ENCODE data around the gene EGFR.

EGFR gene

DNA sequence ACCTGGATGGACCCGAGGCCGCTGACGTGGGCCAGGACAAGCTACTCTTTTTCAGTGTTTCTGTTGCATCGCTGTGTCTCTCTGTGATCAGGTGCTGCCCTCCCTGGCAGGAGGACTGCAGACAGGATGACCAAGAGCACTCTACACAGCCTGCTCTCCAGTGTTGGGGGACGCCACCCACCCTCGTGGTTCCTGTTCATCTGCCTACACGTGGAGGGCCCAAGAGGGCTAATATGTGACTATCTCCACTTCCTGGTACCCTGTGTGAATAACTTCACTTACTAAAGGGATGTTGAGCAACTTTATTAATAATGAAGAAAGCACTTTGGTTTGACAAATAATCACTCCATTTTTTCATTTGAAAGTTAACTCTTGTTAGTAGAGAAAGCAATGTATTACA is 101.3 kb downstream of the EGFR start:
- no peak for FAIRE-seq
- no peak for DNase-seq (ENCODE audit: insufficient read length, low spot score)

DNA sequence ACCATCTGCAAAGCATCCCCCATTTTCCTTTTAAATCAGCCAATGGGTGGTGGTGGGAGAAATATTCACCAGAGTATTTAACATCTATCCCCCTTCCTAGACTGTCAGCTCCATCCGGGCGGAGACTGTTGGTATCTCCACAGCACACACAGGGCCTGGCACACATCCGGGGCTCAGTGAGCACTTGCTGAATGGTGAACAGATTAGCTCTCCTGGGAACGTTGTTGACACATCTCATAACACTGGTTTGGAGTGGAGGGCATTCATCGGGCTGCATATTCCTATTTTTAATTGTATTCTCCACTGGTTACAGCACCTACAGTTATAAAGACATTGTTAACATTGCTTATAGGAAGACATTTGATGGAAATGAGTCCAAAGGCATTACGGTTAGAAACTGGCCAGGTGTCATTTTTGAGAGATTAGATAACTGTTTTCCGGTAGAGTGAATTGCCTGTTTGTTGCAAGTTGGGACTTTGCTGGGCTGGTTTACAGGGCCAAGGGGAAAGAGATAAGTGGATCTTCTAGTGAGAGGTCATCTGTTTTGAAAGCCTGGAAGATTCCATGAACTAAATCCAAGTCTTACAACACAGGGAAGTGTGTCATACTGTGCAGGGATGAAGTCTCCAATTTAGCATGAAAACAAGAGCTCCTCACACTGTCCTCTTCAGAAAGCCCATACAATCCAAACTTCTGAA is 101.8 kb downstream of the EGFR start:
- no peak for FAIRE-seq
- no peak for DNase-seq (ENCODE audit: insufficient read length, low spot score)

DNA sequence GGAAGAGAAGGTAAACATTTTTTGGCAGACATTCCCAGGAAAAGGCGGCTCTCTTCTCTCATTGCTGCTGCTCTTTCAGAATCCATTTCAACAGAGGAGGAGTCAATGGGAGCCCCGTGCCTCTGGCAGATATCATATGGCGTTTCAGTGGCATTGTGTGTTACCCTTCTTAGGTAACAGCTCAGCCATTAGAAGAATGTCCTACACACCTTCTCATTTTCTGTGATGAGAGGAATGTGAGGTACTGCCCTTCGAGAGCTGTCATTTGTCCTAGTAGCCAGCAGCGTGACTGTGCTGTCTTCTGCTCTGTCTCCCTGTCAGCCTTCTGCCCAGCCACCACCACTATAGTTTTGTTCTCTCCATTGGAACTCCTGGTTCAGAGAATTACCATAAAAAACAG is 102.4 kb downstream of the EGFR start:
- DNase-seq (ENCODE audit: insufficient read length, low spot score) (no peak), FAIRE-seq (no peak)

DNA sequence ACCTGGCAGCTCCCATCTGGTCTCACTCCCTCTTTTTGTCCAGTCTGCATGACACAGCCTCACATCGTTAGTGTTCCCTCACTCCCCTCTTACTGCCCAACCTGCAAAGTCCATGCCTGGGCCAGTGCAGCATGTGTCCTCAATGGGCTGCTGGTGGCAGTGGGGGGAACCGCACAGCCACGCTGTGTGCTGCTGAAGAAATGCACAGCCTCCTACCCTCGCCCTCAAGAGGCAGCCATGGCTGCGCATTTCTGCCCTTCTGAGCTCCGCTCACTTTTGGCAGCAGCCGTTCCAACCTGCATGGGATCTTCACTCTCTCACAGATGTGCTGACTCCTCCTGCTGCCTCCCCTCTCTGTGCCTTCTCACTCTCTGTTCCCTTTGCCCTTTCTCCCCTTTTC is 103.4 kb downstream of the EGFR start:
- FAIRE-seq, result no peak
- DNase-seq (ENCODE audit: insufficient read length, low spot score), result no peak

DNA sequence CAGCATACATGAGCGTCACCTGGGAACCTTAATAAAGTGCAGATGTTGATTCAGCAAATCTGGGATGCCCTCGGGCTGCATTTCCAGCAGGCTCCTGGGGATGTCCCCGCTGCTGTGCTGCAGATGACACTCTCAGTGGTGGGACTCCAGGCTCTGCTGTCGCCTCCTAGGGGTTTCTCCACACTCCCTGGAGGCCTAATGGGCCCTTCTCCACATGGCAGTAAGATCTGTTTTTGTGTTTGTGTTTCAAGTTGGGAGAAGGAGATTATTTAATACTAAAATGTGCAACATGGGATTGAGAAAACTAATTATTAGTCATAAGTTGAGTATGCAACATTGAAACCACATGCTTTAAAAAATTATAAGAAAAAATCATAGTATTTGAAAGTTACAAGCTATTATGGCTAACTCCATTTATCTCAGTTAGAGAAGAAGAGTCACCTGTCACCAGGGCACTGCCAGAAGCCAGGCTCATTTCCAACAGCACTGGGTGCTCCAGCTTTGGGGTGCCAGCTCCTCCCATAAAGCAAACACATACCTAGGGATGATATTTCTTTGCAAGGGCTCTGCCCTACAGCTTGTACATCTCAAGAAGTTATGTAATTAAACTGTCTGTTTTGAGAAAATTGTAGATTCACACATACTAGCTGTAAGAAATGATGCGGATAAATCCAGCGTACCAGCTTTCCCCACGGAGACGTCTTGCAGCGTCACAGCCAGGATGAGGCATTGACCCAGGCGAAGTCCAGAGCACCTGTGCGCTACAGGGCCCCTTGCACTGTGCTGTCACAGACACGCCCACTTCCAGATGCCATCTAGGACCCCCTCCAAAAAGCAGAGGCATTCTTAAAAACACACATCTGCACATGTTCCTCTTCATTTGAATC is 106.4 kb downstream of the EGFR start:
- DNase-seq (ENCODE audit: insufficient read length, low spot score) (no peak), FAIRE-seq (no peak)

DNA sequence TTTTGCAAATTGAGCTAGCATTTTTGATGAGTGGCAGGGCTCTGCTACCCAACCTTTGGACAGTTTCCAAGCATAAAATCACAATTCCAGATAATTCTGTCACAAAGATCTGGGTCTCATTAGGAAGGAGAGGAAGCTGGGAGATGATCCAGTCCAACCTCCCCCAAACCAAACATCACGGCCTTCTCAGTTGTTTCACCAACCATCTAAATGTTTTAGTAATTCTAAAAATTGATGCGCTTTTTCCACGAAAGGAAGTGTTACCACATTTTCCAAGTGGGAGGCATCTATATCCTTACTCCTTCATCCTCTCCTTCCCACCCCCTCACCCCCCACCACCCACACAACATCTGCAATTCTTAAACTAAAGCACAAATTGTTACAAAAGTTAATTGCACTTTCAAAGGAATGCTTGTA is 108.3 kb downstream of the EGFR start:
- DNase-seq (ENCODE audit: insufficient read length, low spot score) (no peak), FAIRE-seq (no peak)

DNA sequence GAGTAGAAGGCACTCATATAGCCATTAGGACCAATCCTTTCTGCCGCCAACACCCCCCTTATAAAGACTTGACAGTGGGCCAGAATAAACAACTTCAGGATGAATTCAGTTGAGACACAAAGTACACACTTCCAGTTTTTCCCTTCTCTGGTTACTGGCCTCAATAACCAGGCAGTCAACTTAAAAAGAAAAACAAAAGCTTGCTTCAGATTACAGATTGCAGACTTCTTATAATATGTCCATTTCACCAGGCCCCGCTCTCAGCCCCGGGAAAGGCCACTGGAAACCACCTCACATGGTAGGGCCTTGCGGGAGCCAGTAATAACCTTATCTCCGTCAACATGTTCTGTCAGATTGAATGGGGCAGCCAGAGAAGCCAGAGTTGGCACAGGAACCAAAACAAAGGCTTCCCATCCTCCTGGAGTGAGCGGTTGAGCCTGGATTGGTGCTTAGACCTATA is 108.8 kb downstream of the EGFR start:
- DNase-seq (ENCODE audit: insufficient read length, low spot score) (no peak), FAIRE-seq (no peak)

DNA sequence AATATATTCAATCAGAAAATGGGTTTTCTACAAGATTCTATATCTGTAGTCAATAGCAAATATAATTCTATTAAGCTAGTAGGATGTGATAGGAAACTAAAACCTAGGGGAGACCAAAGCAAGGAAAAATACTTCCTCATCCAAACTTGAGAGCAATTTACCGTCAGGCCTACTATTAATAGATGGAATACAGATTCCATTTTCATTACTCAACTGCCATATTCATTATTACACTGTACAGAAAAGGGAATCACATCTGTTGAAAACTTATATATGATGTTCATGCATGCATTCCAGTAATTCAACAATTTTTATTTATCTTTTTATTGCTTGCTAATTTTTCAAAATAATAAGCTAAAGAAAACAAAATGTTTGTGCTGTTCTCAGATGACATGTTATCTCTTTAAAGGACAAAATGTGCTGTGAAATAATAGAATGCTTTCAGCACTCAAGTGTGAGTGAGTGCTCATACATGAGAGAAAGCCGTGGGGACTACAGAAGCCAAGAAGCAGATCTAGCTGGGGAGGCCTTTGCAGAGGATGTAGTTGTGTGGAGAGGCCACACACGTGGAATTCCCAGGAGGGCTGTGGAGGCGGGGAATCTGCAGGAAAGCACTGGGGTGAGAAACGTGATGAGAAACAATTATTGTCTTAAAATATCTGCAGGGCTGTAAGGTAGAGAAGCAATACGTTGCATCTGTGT is 110.0 kb downstream of the EGFR start:
- FAIRE-seq (no peak), DNase-seq (ENCODE audit: insufficient read length, low spot score) (no peak)

DNA sequence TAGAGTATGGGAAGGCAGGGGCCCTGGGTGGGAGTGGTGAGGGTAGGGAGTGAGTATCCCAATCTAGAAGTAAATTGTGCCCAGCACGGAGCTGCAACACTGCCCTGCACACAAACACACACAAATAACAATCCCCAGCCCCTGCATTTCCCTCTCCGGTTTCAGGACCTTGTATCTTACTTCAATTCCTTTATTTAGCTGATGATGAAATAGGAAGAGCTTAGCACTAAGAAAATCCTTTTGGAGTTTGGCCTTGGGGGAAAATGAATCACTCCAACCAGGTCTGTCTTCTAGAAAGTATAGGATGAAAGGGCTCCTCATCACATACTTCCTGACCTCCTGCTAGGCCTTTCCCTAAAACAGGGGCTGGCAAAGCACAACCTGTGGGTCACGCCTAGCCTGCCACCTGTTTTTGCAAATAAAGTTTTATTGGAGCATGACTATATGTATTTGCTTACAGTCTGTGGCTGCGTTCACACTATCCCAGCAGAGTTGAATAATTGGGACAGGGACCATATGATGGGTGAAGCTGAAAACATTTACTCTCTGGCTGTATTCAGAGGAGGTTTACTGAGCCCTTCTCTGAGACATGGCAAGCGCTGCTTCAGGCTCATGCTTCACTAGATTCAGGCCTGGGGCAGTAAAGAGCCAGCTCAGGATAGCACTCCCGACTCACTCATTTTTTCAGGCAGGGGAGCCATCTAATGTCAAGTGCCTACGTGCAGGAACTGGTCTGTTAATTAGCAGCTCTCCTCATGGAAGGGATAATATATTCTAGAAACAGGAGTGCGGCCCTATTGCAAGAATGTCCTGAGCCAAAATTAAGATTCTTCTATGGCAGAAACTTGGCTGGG is 111.0 kb downstream of the EGFR start:
- DNase-seq (ENCODE audit: insufficient read length, low spot score) (no peak), FAIRE-seq (no peak)

DNA sequence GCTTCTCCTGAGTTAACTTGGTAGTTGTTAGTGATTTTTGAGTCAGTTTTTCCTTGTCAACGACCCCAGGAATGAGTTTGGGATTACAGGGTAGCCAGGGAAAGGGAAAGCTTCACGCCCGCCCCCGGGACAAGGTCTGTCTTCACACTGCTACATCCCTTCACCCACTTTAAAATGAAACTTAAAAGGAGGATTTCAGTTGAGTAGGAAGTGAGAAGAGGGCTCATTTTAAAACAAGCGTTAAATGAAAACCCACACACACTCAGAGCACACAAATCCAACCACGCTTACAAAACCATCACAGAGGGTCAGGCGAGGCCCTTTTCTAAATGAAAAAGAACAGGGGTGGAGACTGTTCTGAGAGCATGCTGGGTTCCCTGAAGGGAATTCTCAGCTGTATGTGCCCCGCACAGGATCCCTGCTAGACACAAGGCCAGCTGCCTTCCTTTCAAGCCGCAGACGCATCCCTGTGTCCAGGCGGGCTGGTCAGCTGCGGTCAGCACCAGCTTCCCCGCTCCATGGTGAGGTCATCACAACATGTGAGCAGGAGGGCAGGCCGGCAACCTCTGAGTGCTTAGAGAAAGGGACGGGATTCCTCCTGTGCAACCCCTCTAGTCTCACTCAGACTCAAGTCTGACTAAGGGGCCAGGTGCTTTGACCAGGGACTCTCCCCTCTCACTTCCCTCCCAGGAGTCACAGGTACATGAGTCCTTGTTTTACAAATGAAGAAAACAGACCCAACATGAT is 111.8 kb downstream of the EGFR start:
- no peak for DNase-seq (ENCODE audit: insufficient read length, low spot score)
- FAIRE-seq, result no peak

DNA sequence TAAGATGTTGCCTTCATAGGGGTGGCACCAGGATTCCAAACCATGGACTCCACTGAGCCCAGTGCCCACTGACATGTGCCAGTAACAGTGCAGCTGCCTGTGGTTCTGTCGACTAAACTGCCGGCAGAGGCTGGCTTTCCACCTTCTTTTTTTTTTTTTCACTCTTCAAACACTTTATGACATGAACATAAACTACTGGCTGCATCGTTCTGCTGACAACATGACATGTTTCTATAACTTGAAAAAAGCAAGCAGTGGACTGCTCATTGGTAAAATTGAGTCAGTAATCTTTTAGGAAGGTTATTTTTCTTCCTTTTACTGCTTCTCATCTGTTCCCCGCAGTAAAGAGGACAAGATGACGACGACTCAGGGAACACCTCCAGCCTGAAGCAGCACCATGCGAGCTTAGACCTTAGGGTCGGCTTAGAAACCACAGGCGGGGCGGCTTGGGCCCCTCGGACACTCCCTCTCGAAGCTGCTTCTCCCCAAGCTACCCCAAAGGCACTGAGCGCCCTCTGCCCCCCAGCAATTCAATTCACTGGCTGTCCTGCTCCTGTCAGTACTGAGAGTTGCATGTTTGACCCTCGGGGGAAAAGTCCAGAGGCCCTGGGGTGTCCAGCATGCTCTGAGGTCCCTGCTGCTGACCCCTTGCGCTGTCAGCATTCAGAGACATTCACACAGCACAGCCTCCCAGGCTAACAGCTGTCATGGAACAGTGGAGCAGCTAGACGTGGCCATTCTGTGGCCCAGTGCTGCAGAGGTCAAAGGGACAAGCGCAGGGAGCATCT is 112.5 kb downstream of the EGFR start:
- no peak for FAIRE-seq
- DNase-seq (ENCODE audit: insufficient read length, low spot score), result no peak

DNA sequence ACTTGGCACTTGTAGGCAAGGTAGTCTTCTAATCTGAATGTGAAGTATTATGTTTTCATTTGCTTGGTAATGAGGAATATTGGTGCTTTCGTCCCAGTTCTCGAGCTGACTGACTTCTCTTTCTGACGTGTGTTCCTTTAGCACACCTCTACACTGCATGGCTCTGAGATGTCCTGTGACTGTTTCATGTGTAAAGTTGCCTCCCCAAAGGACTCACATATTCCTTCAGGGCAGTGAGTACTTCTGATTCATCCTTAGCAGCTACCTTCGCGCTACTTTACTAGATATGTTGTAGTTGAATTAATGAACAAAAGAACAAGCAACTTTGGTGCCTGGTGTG is 113.7 kb downstream of the EGFR start:
- no peak for FAIRE-seq
- DNase-seq (ENCODE audit: insufficient read length, low spot score), result no peak

DNA sequence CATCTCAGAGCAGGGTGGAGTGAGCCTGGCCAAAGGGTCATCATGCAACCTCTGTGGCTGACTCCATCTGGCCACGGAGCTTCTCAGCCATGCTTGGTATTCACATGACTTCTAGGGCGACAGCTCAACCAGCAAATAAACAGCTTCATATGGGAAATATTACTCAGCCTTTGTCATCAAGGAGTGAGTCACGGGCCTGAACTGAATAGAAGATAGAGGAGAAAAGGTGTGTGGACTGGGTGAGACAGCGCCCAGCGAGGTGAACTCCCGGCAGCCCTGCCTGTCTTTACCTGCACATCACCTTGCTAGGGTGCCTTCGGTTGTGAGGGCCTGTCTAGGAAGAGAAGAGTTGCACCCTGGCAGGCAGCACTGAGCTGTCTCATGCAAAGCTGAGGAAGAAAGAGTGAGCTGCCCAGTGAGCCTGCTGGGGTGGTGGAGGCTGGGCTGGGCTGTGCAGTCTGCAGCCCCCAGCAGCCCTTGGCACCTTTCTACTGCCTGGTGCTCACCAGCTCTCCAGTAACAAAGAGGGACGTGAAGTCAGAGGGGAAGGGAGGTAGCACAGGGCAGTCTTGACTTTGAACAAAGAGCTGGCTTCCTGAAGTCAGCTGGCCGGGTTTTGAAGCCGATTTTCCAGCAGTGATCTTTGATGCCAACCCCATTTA is 114.2 kb downstream of the EGFR start:
- FAIRE-seq, result no peak
- DNase-seq (ENCODE audit: insufficient read length, low spot score), result no peak

DNA sequence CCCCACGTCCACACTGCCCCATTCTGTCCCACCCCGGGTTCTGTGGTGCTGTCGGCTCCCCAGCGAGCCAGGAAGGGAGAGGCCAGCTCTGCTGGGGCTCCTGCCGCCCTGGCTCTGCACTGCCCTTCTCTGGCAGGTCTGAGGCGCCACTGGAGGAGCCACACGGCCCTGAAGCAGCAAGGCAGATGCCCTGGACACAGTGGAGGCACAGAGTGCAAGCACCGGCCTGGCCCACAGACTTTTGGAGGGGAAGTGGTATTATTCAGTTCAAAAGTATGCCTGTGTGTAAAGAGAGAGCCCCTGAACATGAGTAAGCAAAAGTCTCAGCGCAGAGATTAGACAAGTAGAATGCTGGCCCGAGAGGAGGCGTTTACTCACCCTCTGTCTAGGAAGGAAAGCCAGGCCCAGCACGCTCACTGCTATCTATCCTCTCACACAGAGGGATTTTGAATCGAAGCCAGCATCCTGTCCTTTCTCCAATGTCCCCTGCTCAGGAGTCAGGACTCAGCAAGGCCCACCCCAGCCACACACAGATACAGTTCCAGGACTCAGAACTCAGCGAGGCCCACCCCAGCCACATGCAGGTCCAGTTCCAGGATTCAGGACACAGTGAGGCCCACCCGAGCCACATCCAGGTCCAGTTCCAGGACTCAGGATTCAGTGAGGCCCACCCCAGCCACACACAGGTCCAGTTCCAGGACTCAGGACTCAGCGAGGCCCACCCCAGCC is 115.0 kb downstream of the EGFR start:
- DNase-seq (ENCODE audit: insufficient read length, low spot score), result no peak
- no peak for FAIRE-seq

DNA sequence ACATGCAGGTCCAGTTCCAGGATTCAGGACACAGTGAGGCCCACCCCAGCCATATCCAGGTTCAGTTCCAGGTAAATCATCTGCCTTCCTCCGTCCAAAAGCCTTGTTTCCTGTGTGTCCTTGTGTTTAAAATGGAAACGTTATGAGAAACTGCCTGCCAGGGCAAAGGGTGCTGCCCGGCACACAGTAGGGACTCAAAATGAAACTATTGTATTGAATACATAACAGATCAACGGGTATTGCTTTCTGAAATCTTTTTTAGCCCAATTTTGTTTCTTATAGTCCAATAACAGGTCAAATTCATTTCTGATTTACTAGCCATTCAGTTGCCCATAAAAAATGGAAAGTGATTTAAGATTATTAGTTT is 115.5 kb downstream of the EGFR start:
- FAIRE-seq, result no peak
- no peak for DNase-seq (ENCODE audit: insufficient read length, low spot score)

DNA sequence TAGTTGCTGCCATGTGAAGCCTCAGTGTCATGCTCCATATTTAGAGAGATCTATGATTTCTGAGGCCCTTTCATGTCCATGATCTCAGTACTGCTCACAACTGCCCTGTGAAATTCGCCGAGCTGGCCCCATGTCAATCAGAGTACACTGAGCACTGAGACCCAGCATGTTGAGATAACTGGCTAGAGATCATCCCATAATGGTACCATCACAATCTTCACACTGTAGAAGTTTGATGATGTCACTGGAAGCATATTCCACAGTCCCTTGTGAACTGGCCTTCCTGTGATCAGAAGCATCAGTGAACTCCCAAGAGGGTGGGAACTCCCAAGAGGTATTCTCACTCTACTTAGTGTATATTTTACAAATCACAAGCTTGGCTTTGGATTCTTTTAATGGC is 116.0 kb downstream of the EGFR start:
- DNase-seq (ENCODE audit: insufficient read length, low spot score) (no peak), FAIRE-seq (no peak)

DNA sequence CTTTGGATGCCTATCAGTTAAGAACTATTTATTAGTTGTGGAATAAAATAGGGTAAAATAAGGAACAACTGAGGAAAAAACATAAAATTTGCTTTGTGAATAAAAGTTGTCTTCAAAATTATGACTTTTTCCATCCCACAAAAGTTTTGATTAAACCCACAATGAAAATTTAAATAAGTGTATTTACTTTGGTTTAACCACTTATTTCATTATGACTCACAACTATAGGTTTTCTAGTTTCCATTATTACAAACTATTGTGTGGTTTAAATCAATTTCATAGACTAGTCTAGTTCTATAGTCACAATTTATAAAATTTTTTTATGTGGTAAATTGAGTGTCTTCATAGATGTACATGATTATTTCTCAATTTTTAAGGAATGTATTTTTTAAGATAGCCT is 116.6 kb downstream of the EGFR start:
- DNase-seq (ENCODE audit: insufficient read length, low spot score), result no peak
- no peak for FAIRE-seq

DNA sequence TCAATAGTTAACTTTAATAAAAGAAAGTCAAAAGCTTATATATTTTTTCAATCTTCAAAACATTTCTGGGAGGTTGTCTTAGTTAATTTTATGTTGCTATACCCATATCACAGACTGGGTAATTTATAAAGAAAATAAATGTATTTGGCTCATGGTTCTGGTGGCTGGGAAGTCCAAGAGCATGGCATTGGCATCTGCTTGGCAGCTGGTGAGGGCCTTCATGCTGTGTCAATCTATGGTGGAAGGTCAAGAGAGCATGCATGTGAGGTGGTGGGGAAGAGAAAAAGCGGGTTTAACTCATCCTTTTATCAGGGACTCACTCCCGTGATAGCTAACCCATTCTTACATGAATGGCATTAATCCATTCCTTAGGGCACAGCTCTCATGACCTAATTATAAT is 119.8 kb downstream of the EGFR start:
- DNase-seq (ENCODE audit: insufficient read length, low spot score) (no peak), FAIRE-seq (no peak)

Data from GM19239 (cell line).